H9 (cell line): Measurements from ENCODE around the gene KLHDC7A. TPM values are rescaled to one million over a fixed set of nuclear protein-coding genes. Genes with fewer than 3 reads are reported as not detected.

Experiments used
- DNase-seq: peaks from one replicate; pipeline ENCODE4 v3.0.0-alpha.2; 2017
- H2AFZ ChIP-seq: one replicate; pipeline ENCODE4 v1.6.1; 2013; ENCODE audit warnings: mild to moderate bottlenecking, low read length, control low read depth, moderate library complexity
- H2AK5ac ChIP-seq: 2 replicates; pipeline ENCODE4 v1.6.1; 2013; ENCODE audit warnings: low read length, control low read depth, mixed read lengths; ENCODE audit not compliant: insufficient read length
- H2BK120ac ChIP-seq: one replicate; pipeline ENCODE4 v1.6.1; 2013; ENCODE audit warnings: low read depth, mild to moderate bottlenecking, low read length, control low read depth, inconsistent platforms; ENCODE audit not compliant: poor library complexity, severe bottlenecking
- H2BK12ac ChIP-seq: 2 replicates; pipeline ENCODE4 v1.6.1; 2013; ENCODE audit warnings: low read length, control low read depth, mixed read lengths, low read depth; ENCODE audit not compliant: insufficient read length
- H2BK15ac ChIP-seq: 2 replicates; pipeline ENCODE4 v1.6.1; 2013; ENCODE audit warnings: low read depth, low read length, control low read depth
- H2BK20ac ChIP-seq: one replicate; pipeline ENCODE4 v1.6.1; 2013; ENCODE audit warnings: low read depth, mild to moderate bottlenecking, low read length, control low read depth, inconsistent platforms; ENCODE audit not compliant: poor library complexity, severe bottlenecking
- H2BK5ac ChIP-seq: 2 replicates; pipeline ENCODE4 v1.6.1; 2013; ENCODE audit warnings: low read length, control low read depth, mixed read lengths; ENCODE audit not compliant: insufficient read length
- H3K14ac ChIP-seq: 2 replicates; pipeline ENCODE4 v1.6.1; 2013; ENCODE audit warnings: low read length, control low read depth; ENCODE audit not compliant: insufficient read depth
- H3K18ac ChIP-seq: 2 replicates; pipeline ENCODE4 v1.6.1; 2013; ENCODE audit warnings: low read depth, mild to moderate bottlenecking, mixed read lengths, low read length, control low read depth; ENCODE audit not compliant: insufficient read length
- H3K23ac ChIP-seq: 2 replicates; pipeline ENCODE4 v1.6.1; 2013; ENCODE audit warnings: low read length, control low read depth, mixed read lengths, low read depth; ENCODE audit not compliant: insufficient read length
- H3K23me2 ChIP-seq: 2 replicates; pipeline ENCODE4 v1.6.1; 2013; ENCODE audit warnings: low read depth, mild to moderate bottlenecking, mixed read lengths, low read length, control low read depth; ENCODE audit not compliant: insufficient read length, poor library complexity, severe bottlenecking
- H3K27ac ChIP-seq: 2 replicates; pipeline ENCODE4 v1.5.1; 2013; ENCODE audit warnings: low read length, control low read depth, mixed read lengths, low read depth; ENCODE audit not compliant: insufficient read length
- H3K27me3 ChIP-seq: 2 replicates; pipeline ENCODE4 v1.6.1; 2013; ENCODE audit warnings: low read length, control low read depth, inconsistent platforms; ENCODE audit not compliant: insufficient read depth
- H3K4ac ChIP-seq: 2 replicates; pipeline ENCODE4 v1.6.1; 2013; ENCODE audit warnings: low read depth, mild to moderate bottlenecking, control low read depth, inconsistent platforms, low read length, moderate library complexity
- H3K4me1 ChIP-seq: 2 replicates; pipeline ENCODE4 v1.6.1; 2013; ENCODE audit warnings: low read length, control low read depth, inconsistent platforms; ENCODE audit not compliant: insufficient read depth
- H3K4me2 ChIP-seq: 2 replicates; pipeline ENCODE4 v1.6.1; 2013; ENCODE audit warnings: low read length, control low read depth, mixed read lengths; ENCODE audit not compliant: insufficient read length, insufficient read depth
- H3K56ac ChIP-seq: 2 replicates; pipeline ENCODE4 v1.6.1; 2013; ENCODE audit warnings: low read depth, mild to moderate bottlenecking, mixed read lengths, low read length, control low read depth; ENCODE audit not compliant: insufficient read length
- H3K79me1 ChIP-seq: 2 replicates; pipeline ENCODE4 v1.6.1; 2013; ENCODE audit warnings: low read depth, mild to moderate bottlenecking, moderate library complexity, low read length, control low read depth, inconsistent platforms; ENCODE audit not compliant: insufficient read depth, poor library complexity, severe bottlenecking
- H3K79me2 ChIP-seq: 2 replicates; pipeline ENCODE4 v1.6.1; 2013; ENCODE audit warnings: low read length, control low read depth, inconsistent platforms; ENCODE audit not compliant: insufficient read depth
- H3K9ac ChIP-seq: 2 replicates; pipeline ENCODE4 v1.6.1; 2013; ENCODE audit warnings: low read length, control low read depth, mixed read lengths; ENCODE audit not compliant: insufficient read length; ENCODE audit errors: extremely low read depth
- H3K9me3 ChIP-seq: one replicate; pipeline ENCODE4 v1.6.1; 2013; ENCODE audit warnings: low read depth, low read length, inconsistent platforms; ENCODE audit not compliant: control insufficient read depth
- H3T11ph ChIP-seq: one replicate; pipeline ENCODE4 v1.6.1; 2013; ENCODE audit warnings: mild to moderate bottlenecking, low read length, control low read depth, inconsistent platforms
- H4K20me1 ChIP-seq: one replicate; pipeline ENCODE4 v1.6.1; 2013; ENCODE audit not compliant: control insufficient read depth, insufficient read length, insufficient read depth
- H4K5ac ChIP-seq: 2 replicates; pipeline ENCODE4 v1.6.1; 2013; ENCODE audit warnings: low read depth, mild to moderate bottlenecking, mixed read lengths, low read length, control low read depth; ENCODE audit not compliant: insufficient read length
- H4K8ac ChIP-seq: replicated peaks from 2 replicates; pipeline ENCODE4 v1.6.1; 2013; ENCODE audit warnings: low read length, control low read depth, mixed read lengths, low read depth; ENCODE audit not compliant: insufficient read length
- H4K91ac ChIP-seq: 2 replicates; pipeline ENCODE4 v1.6.1; 2013; ENCODE audit warnings: low read depth, mild to moderate bottlenecking, moderate library complexity, mixed read lengths, low read length, control low read depth; ENCODE audit not compliant: insufficient read length
- H3K27ac Mint-ChIP-seq, 3 experiments: 2 replicates in 2 of 3; 3 replicates in 1 of 3; pipeline ENCODE4 v1.8.0; 2020 to 2021; ENCODE audit warnings: mixed read lengths in 3 of 3, mild to moderate bottlenecking in 1 of 3, moderate library complexity in 1 of 3
- H3K27me3 Mint-ChIP-seq: 2 replicates; pipeline ENCODE4 v1.8.0; 2021; ENCODE audit warnings: low read depth, mild to moderate bottlenecking, moderate library complexity, mixed read lengths
- H3K36me3 Mint-ChIP-seq, 3 experiments: 2 replicates in 2 of 3; 3 replicates in 1 of 3; pipeline ENCODE4 v1.8.0; 2020 to 2021; ENCODE audit warnings: low read depth in 3 of 3, mixed read lengths in 3 of 3; ENCODE audit not compliant: insufficient read depth in 1 of 3
- H3K4me1 Mint-ChIP-seq, 2 experiments: 2 replicates each; pipeline ENCODE4 v1.8.0; 2020; ENCODE audit warnings: mixed read lengths in 2 of 2
- H3K4me3 Mint-ChIP-seq, 2 experiments: 2 replicates in 1 of 2; 3 replicates in 1 of 2; pipeline ENCODE4 v1.8.0; 2020 to 2021; ENCODE audit warnings: mild to moderate bottlenecking in 2 of 2, mixed read lengths in 2 of 2, moderate library complexity in 1 of 2
- H3K9me3 Mint-ChIP-seq, 2 experiments: 2 replicates in 1 of 2; 3 replicates in 1 of 2; pipeline ENCODE4 v1.8.0; 2020; ENCODE audit warnings: mild to moderate bottlenecking in 2 of 2, mixed read lengths in 2 of 2, moderate library complexity in 1 of 2
- WGBS: extraction: QIAGEN DNeasy Blood & Tissue Kit; methylation state at CpG from one replicate; pipeline ENCODE4 v1.1.7; 2013; ENCODE audit warnings: missing lambda C conversion rate, low lambda C conversion rate, mixed read lengths; ENCODE audit not compliant: insufficient read length; ENCODE audit errors: extremely low coverage; 5-methylcytosine and 5-hydroxymethylcytosine counted together
- total RNA-seq: library from RNA; stranded (reverse); gene quantifications from 2 replicates; pipeline ENCODE4 v1.2.1, GENCODE V29; 2021
- TF ChIP-seq, protein P1 (sequence below): fragments of 200-600 bp; sonication (generic); conservative IDR thresholded peaks from 3 replicates; pipeline ENCODE4 v1.8.0; 2021; ENCODE audit warnings: antibody characterized with exemption, mild to moderate bottlenecking

Gene KLHDC7A
- total RNA-seq, 1 experiment from 2014 or later = 11.4 TPM

DNA sequence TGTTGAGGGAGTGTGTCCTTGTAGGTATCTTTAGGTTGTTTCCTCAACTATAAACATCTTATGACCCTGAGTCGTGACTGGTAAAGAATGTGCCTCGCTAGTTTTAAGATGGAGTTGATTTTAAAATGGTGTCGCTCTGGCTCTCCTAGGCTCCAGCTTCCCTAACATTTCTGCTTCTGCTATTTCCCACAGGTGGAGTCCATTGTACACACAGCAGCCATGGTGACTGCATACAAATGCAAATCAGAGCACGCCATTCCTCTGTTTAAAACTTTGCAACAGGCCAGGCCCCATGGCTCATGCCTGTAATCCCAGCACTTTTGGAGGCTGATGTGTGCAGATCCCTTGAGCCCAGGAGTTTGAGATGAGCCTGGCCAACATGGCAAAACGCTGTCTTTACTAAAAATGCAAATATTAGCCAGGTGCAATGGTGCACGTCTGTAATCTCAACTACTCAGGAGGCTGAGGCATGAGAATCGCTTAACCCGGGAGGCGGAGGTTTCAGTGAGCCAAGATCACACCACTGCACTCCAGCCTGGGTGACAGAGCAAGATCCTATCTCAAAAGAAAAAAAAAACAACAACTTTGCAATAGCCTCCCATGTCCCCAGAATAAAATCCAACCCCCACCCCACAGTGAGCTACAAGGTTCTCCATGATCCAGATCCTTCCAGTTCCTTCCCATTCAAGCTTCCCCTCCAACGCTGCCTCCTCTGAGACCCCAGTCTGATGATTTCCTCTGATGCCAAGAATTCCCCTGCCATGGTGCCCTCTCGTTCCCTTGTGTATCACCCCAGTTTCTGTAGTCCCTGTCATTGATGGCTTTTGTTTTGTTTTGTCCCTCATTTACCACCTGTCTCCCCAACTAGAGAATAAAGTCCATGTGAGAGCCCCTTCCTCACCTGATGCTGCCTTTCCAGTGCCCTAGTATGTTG lies 36.9 kb upstream of the KLHDC7A start:
- no peak overlapping the region for H2BK15ac ChIP-seq
- no peak overlapping the region for H3K14ac ChIP-seq
- H3K4me1 Mint-ChIP-seq = peaks cover 53 to 75% of the 10 kb centered on the region in 2 experiments
- TF ChIP-seq, protein P1, sequence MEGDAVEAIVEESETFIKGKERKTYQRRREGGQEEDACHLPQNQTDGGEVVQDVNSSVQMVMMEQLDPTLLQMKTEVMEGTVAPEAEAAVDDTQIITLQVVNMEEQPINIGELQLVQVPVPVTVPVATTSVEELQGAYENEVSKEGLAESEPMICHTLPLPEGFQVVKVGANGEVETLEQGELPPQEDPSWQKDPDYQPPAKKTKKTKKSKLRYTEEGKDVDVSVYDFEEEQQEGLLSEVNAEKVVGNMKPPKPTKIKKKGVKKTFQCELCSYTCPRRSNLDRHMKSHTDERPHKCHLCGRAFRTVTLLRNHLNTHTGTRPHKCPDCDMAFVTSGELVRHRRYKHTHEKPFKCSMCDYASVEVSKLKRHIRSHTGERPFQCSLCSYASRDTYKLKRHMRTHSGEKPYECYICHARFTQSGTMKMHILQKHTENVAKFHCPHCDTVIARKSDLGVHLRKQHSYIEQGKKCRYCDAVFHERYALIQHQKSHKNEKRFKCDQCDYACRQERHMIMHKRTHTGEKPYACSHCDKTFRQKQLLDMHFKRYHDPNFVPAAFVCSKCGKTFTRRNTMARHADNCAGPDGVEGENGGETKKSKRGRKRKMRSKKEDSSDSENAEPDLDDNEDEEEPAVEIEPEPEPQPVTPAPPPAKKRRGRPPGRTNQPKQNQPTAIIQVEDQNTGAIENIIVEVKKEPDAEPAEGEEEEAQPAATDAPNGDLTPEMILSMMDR = no peak
- no peaks in the 10 kb centered on the region for H3K23me2 ChIP-seq
- H3K23ac ChIP-seq = no peak overlapping the region
- no peak overlapping the region for H2AFZ ChIP-seq
- H3K9me3 Mint-ChIP-seq = peaks cover 10 to 11% of the 10 kb centered on the region in 2 experiments
- no peaks in the 10 kb centered on the region for H4K20me1 ChIP-seq
- no peak overlapping the region for H3K4me3 Mint-ChIP-seq
- H2BK12ac ChIP-seq = no peak overlapping the region
- no peak for DNase-seq
- H4K91ac ChIP-seq = no peak overlapping the region
- H4K5ac ChIP-seq = no peak overlapping the region
- H3K27ac ChIP-seq = no peak overlapping the region
- H3K4me1 ChIP-seq = peaks cover 12% of the 10 kb centered on the region; the same call in 1 of the 2 replicates
- no peak overlapping the region for H4K8ac ChIP-seq
- no peak overlapping the region for H2BK120ac ChIP-seq
- no peak overlapping the region for H3K18ac ChIP-seq
- no peak overlapping the region for H3K9ac ChIP-seq
- H2AK5ac ChIP-seq = no peak overlapping the region
- H3K79me2 ChIP-seq = no peaks in the 10 kb centered on the region
- H2BK5ac ChIP-seq = no peak overlapping the region
- no peak overlapping the region for H3K56ac ChIP-seq
- H3K9me3 ChIP-seq = no peaks in the 10 kb centered on the region
- WGBS = no CpG with 5 or more reads among the region's 11 CpGs
- peaks cover 0 to 12% (median 0%) of the 10 kb centered on the region in 3 experiments; a peak in 4 of 7 replicates for H3K36me3 Mint-ChIP-seq
- no peak overlapping the region for H2BK20ac ChIP-seq
- no peak overlapping the region for H3K4me2 ChIP-seq
- H3K79me1 ChIP-seq = no peaks in the 10 kb centered on the region
- H3K4ac ChIP-seq = no peak overlapping the region
- H3T11ph ChIP-seq = no peak overlapping the region
- H3K27me3 ChIP-seq = no peaks in the 10 kb centered on the region
- peak overlapping the region in 2 of 3 experiments; percentile 25 to 49; a peak in 1 of 7 replicates for H3K27ac Mint-ChIP-seq
- H3K27me3 Mint-ChIP-seq = no peaks in the 10 kb centered on the region; the same call in 1 of the 2 replicates
